Uterus (tissue), 4 donors: ENCODE results near the gene PPP3CA. TPM values are rescaled to one million over a fixed set of nuclear protein-coding genes. Genes with fewer than 3 reads are reported as not detected.

Experiments
- DNase-seq, 2 donors: peaks; one replicate each; pipeline ENCODE4 v3.0.0-alpha.2; 2019 to 2020
- H3K27ac ChIP-seq, 2 donors: fragments of 200-600 bp; sonication (generic); 1 replicate in 1 of 2; 2 replicates in 1 of 2; pipeline ENCODE4 v1.5.1; 2016 to 2018
- H3K27me3 ChIP-seq, 2 donors: fragments of 200-600 bp; sonication (generic); one replicate each; pipeline ENCODE4 v1.5.1; 2018 to 2019; ENCODE audit warnings: control low read depth in 1 of 2
- H3K36me3 ChIP-seq, 2 donors: fragments of 200-600 bp; sonication (generic); one replicate each; pipeline ENCODE4 v1.5.1; 2019; ENCODE audit warnings: control low read depth in 1 of 2
- H3K4me1 ChIP-seq, 2 donors: fragments of 200-600 bp; sonication (generic); one replicate each; pipeline ENCODE4 v1.5.1; 2018 to 2019; ENCODE audit warnings: control low read depth in 1 of 2
- H3K4me3 ChIP-seq, 2 donors: fragments of 200-600 bp; sonication (generic); 1 replicate in 1 of 2; 2 replicates in 1 of 2; pipeline ENCODE4 v1.5.1; 2018 to 2019; ENCODE audit warnings: mild to moderate bottlenecking in 1 of 2
- H3K9me3 ChIP-seq, 2 donors: fragments of 200-600 bp; sonication (generic); one replicate each; pipeline ENCODE4 v1.5.1; 2019; ENCODE audit warnings: control low read depth in 1 of 2
- POLR2A ChIP-seq, 2 donors: fragments of 450-650 bp; IDR thresholded peaks; one replicate each; pipeline ENCODE4 v1.6.1; 2016; ENCODE audit warnings: antibody characterized with exemption in 2 of 2, mild to moderate bottlenecking in 1 of 2, moderate library complexity in 1 of 2
- intact Hi-C: fragments of 100-400 bp; cut with DNase I; formaldehyde crosslinking; loops from one replicate; pipeline ENCODE4 v1.15.1; 2023; ENCODE audit warnings: low total_unique reads
- total RNA-seq, 4 donors: library from RNA; depleted of rRNA in 3 of 4; stranded (reverse); fragments of >200 nt in 3 of 4; gene quantifications; one replicate each; pipeline versions ENCODE4 v1.1.0 to v1.2.4, GENCODE V29; 2014 to 2023
- TF ChIP-seq, protein P1 (sequence below), 4 experiments: fragments of 200-600 bp in 2 of 4; fragments of 450-650 bp in 2 of 4; sonication (generic) in 2 of 4; IDR thresholded peaks; one replicate each; pipeline ENCODE4 v1.5.1; 2016 to 2019; ENCODE audit warnings: antibody characterized with exemption in 4 of 4, mild to moderate bottlenecking in 2 of 4, moderate library complexity in 1 of 4
- donor health status: DM: yes; HTN: yes; CAD: no.

The PPP3CA gene
- total RNA-seq, 4 donors from 2014 or later, result 32.8 to 70.0 (median 39.8) TPM

DNA sequence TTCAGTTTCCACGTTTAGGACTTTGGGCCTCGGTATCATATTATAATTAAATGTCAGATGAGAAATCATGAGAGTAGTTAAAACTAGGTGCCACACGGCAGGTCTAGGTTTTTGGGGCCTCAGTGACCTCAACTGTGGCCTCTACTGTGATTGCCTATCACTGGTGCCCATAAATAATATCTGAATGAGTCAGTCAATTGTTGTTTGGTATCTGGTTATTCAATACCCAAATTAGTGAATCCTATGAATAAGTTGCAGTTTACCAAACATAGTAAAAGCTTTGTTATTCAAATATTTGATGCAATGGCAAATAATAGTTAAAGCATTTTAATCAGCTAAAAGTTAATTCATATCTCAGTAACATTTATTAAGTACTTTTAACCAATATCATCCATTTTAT is 188.8 kb downstream of the PPP3CA start:
- Histone ChIP-seq H3K9me3 (no peaks in the 10 kb centered on the region), H3K4me3 (no peak overlapping the region), H3K27ac (no peak overlapping the region), H3K4me1 (no peaks in the 10 kb centered on the region), H3K36me3 (no peaks in the 10 kb centered on the region), H3K27me3 (no peaks in the 10 kb centered on the region)
- intact Hi-C loops, result no loop called here
- no peak for DNase-seq
- TF ChIP-seq, protein P1, sequence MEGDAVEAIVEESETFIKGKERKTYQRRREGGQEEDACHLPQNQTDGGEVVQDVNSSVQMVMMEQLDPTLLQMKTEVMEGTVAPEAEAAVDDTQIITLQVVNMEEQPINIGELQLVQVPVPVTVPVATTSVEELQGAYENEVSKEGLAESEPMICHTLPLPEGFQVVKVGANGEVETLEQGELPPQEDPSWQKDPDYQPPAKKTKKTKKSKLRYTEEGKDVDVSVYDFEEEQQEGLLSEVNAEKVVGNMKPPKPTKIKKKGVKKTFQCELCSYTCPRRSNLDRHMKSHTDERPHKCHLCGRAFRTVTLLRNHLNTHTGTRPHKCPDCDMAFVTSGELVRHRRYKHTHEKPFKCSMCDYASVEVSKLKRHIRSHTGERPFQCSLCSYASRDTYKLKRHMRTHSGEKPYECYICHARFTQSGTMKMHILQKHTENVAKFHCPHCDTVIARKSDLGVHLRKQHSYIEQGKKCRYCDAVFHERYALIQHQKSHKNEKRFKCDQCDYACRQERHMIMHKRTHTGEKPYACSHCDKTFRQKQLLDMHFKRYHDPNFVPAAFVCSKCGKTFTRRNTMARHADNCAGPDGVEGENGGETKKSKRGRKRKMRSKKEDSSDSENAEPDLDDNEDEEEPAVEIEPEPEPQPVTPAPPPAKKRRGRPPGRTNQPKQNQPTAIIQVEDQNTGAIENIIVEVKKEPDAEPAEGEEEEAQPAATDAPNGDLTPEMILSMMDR (IDR thresholded peaks at IDR 0.05), result no peak
- no peak for TF ChIP-seq POLR2A (IDR thresholded peaks at IDR 0.05)

DNA sequence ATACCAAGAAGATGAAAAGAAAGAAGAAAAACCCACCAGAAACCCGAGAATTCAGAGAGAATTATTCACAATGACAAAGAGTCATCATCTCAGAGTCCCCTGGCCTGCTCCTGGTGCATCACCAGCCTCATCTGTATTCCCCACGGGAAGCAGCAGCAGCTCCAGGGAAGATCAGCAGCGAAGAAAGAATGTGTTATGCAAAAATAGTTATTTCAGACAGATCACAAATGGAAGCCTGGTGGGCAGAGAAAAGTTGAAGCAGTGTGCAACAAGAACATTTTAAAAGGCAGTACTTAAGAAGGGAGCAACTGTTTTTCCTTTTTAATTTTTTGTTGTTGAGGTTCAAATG is 189.2 kb downstream of the PPP3CA start:
- H3K27ac ChIP-seq, result no peak overlapping the region
- no peaks in the 10 kb centered on the region for H3K36me3 ChIP-seq
- intact Hi-C loops, result no loop called here
- no peaks in the 10 kb centered on the region for H3K4me1 ChIP-seq
- H3K27me3 ChIP-seq, result no peaks in the 10 kb centered on the region
- no peak overlapping the region for H3K4me3 ChIP-seq
- TF ChIP-seq, protein P1 (IDR thresholded peaks at IDR 0.05), result no peak
- TF ChIP-seq POLR2A (IDR thresholded peaks at IDR 0.05), result no peak
- no peaks in the 10 kb centered on the region for H3K9me3 ChIP-seq
- DNase-seq, result no peak

DNA sequence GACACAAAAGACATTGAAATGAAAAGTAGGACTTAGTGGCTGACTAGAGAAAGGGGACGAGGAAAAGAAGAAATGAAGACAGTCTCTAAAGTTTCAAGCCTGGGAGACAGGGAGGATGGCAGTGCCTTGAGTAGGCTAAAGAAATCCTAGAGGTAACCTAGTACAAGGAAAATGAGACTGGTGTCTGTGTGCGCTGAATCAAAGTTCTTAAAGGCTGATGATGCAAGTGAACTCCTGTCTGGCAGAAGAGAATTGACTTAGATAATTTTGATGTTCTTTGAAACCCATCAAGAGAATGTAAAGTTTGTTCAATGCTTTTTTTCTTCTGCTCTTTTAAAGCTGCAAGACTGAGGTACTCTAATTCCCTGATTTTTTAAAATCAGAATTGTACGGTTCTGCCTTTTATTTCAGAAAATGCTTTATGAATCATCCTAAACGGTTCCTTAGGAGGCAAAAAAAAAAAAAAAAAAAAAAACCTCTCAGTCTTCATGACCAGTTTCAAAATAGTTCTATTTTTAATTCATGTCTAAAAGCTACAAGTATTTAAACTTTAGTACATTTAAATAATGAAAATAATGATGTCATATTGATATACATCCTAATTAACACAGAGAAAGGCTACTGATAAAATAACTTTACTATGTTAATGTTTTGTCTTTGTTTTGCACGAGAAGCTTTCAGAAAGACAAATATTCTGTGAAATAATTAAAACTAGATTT is 189.8 kb downstream of the PPP3CA start:
- DNase-seq, result no peak
- Histone ChIP-seq H3K9me3 (no peaks in the 10 kb centered on the region), H3K4me3 (no peak overlapping the region), H3K27me3 (no peaks in the 10 kb centered on the region), H3K27ac (no peak overlapping the region), H3K4me1 (no peaks in the 10 kb centered on the region), H3K36me3 (no peaks in the 10 kb centered on the region)
- intact Hi-C loops, result no loop called here
- TF ChIP-seq, protein P1 (IDR thresholded peaks at IDR 0.05), result no peak
- TF ChIP-seq POLR2A (IDR thresholded peaks at IDR 0.05), result no peak

DNA sequence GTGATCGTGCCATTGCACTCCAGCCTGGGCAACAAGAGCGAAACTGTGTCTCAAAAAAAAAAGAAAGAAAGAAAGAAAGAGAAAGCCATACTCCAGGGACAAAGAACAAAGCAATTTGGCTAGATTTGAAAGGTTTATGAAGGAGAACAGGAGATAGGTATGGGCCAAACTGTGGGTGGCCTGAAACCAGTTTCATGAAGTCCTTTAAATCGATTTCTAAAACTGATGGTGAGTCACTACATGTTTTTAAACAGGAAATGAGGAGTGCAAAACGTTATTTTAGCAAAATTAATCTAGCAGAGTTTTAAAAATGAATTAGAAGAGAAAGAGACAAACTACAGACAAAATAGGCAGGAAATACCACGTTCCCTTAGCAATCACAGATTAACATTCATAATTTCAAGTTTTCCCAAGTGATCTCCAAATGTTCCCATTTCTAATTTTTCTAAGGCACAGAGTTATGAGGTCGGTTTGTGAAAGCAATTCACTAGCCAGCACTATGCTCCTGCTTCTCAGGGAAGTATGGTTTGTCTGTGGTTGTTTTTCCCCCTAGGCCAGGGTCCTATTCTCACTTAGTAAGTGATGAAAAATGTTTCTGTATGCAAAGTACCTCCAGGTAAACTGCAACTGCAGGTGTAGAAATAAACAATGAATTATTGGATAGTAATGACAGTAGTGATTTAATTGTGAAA is 190.6 kb downstream of the PPP3CA start:
- H3K4me3 ChIP-seq, result no peak overlapping the region
- no peaks in the 10 kb centered on the region for H3K9me3 ChIP-seq
- intact Hi-C loops, result no loop called here
- H3K27ac ChIP-seq, result no peak overlapping the region
- TF ChIP-seq, protein P1 (IDR thresholded peaks at IDR 0.05), result no peak
- TF ChIP-seq POLR2A (IDR thresholded peaks at IDR 0.05), result no peak
- H3K36me3 ChIP-seq, result no peaks in the 10 kb centered on the region
- DNase-seq, result no peak
- H3K27me3 ChIP-seq, result no peaks in the 10 kb centered on the region
- H3K4me1 ChIP-seq, result no peaks in the 10 kb centered on the region

DNA sequence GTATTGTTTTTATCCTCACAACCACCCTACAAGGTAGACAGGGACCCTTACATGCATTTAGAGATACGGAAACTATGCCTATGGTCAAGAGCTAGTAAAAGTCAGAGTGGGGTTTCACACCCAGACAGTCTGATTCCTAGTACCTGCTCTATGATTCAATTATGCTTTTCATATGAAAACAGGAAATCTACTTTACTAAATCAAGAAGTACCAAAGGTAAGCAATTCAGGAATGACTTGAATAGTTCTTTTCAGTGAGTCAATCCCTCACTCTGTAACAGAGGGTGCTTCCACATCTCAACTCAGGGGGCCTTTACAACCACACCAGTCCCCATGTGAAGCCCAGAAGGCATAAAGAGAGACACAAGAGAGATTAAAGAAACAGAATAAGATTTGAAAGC is 191.4 kb downstream of the PPP3CA start:
- Histone ChIP-seq H3K4me1 (no peaks in the 10 kb centered on the region), H3K4me3 (no peak overlapping the region), H3K27ac (no peak overlapping the region), H3K27me3 (no peaks in the 10 kb centered on the region), H3K36me3 (no peaks in the 10 kb centered on the region), H3K9me3 (no peaks in the 10 kb centered on the region)
- no peak for TF ChIP-seq POLR2A (IDR thresholded peaks at IDR 0.05)
- TF ChIP-seq, protein P1 (IDR thresholded peaks at IDR 0.05), result no peak
- no peak for DNase-seq
- intact Hi-C loops, result no loop called here
